Smooth muscle cell (in vitro differentiated cells): ENCODE results near the gene PRMT3. TPM values are rescaled to one million over a fixed set of nuclear protein-coding genes. Genes with fewer than 3 reads are reported as not detected.
"Not testable (repeated sequence)": the region's sequence is repeated elsewhere in the genome, so short reads cannot be mapped to it uniquely, and the experiment has no call there.

Experiments
- DNase-seq: peaks from one replicate; lab custom pipeline; 2025; ENCODE audit not compliant: unreplicated experiment; lab: John Stamatoyannopoulos, UW
- H2AFZ ChIP-seq: fragments of 200-600 bp; sonication (generic); 2 replicates; pipeline ENCODE4 v1.6.0; 2016; ENCODE audit warnings: antibody characterized with exemption, low read depth, mild to moderate bottlenecking
- H3F3A ChIP-seq: fragments of 200-600 bp; sonication (generic); 2 replicates; pipeline ENCODE4 v1.6.0; 2017; ENCODE audit warnings: antibody characterized with exemption, low read depth
- H3K27ac ChIP-seq: fragments of 200-600 bp; sonication (generic); 2 replicates; pipeline ENCODE4 v1.5.1; 2016; ENCODE audit warnings: low read depth, mild to moderate bottlenecking
- H3K27me3 ChIP-seq: fragments of 200-600 bp; sonication (generic); 2 replicates; pipeline ENCODE4 v1.6.1; 2016; ENCODE audit warnings: low read depth, mild to moderate bottlenecking
- H3K36me3 ChIP-seq: fragments of 200-600 bp; sonication (generic); 2 replicates; pipeline ENCODE4 v1.5.1; 2016; ENCODE audit warnings: low read depth
- H3K4me1 ChIP-seq: fragments of 200-600 bp; sonication (generic); 2 replicates; pipeline ENCODE4 v1.5.1; 2016; ENCODE audit warnings: low read depth
- H3K4me2 ChIP-seq: fragments of 200-600 bp; sonication (generic); 2 replicates; pipeline ENCODE4 v1.6.0; 2016; ENCODE audit warnings: mild to moderate bottlenecking
- H3K4me3 ChIP-seq: fragments of 200-600 bp; sonication (generic); 2 replicates; pipeline ENCODE4 v1.5.1; 2016; ENCODE audit warnings: mild to moderate bottlenecking
- H3K79me2 ChIP-seq: fragments of 200-600 bp; sonication (generic); 2 replicates; pipeline ENCODE4 v1.6.0; 2016; ENCODE audit warnings: low read depth, mild to moderate bottlenecking
- H3K9ac ChIP-seq: fragments of 200-600 bp; sonication (generic); 2 replicates; pipeline ENCODE4 v1.6.0; 2016; ENCODE audit warnings: low read depth
- H3K9me3 ChIP-seq: fragments of 200-600 bp; sonication (generic); replicated peaks from 2 replicates; pipeline ENCODE4 v1.5.1; 2016; ENCODE audit warnings: low read depth
- H4K20me1 ChIP-seq: fragments of 200-600 bp; sonication (generic); 2 replicates; pipeline ENCODE4 v1.6.0; 2016; ENCODE audit warnings: low read depth
- CTCF ChIP-seq: fragments of 200-600 bp; sonication (generic); IDR thresholded peaks from 2 replicates; pipeline ENCODE4 v1.5.1; 2017; ENCODE audit warnings: borderline replicate concordance, mild to moderate bottlenecking, antibody characterized with exemption; ENCODE audit not compliant: insufficient read depth, poor library complexity, severe bottlenecking
- WGBS: methylation state at CpG from one replicate; pipeline ENCODE4 v1.1.7; 2016; ENCODE audit warnings: low lambda C conversion rate; 5-methylcytosine and 5-hydroxymethylcytosine counted together
- polyA plus RNA-seq: library from polyadenylated mRNA; unstranded; fragments of >200 nt; fragmentation: Nextera tagmentation; extraction: Ambion mirVana; gene quantifications from 2 replicates; pipeline ENCODE4 v1.2.1, GENCODE V29; 2016
- total RNA-seq: library from RNA; depleted of rRNA; stranded (reverse); fragments of >200 nt; gene quantifications from 2 replicates; pipeline ENCODE4 v1.2.3, GENCODE V29; 2014

Gene PRMT3
- total and polyA plus RNA-seq, 2 experiments from 2014 or later, result 8.1 to 13.4 TPM

GRCh38 chr11:20464518-20464917 is 77.0 kb downstream of the PRMT3 start:
- Histone ChIP-seq H3K4me2 (no peak overlapping the region), H2AFZ (no peak overlapping the region), H3K79me2 (no peaks in the 10 kb centered on the region), H3F3A (no peaks in the 10 kb centered on the region), H3K27ac (no peak overlapping the region), H4K20me1 (no peaks in the 10 kb centered on the region), H3K4me3 (no peak overlapping the region), H3K9ac (no peak overlapping the region), H3K9me3 (no peaks in the 10 kb centered on the region), H3K36me3 (no peaks in the 10 kb centered on the region), H3K4me1 (no peaks in the 10 kb centered on the region), H3K27me3 (no peaks in the 10 kb centered on the region)
- 79% methylated on average over 2 of the region's 2 CpGs for WGBS
- DNase-seq, result no peak
- TF ChIP-seq CTCF, result no peak

GRCh38 chr11:20467487-20468185 is 80.1 kb downstream of the PRMT3 start:
- no peaks in the 10 kb centered on the region for H3K9me3 ChIP-seq
- H3K79me2 ChIP-seq, result no peaks in the 10 kb centered on the region
- TF ChIP-seq CTCF, result no peak
- no peak for DNase-seq
- H3K9ac ChIP-seq, result no peak overlapping the region
- H3K4me1 ChIP-seq, result no peaks in the 10 kb centered on the region
- no peak overlapping the region for H3K27ac ChIP-seq
- no peak overlapping the region for H2AFZ ChIP-seq
- 85% methylated on average over 6 of the region's 6 CpGs for WGBS
- no peak overlapping the region for H3K4me3 ChIP-seq
- no peak overlapping the region for H3K4me2 ChIP-seq
- H4K20me1 ChIP-seq, result no peaks in the 10 kb centered on the region
- no peaks in the 10 kb centered on the region for H3F3A ChIP-seq
- H3K27me3 ChIP-seq, result no peaks in the 10 kb centered on the region
- H3K36me3 ChIP-seq, result peaks cover 2% of the 10 kb centered on the region

GRCh38 chr11:20470348-20470747 is 82.8 kb downstream of the PRMT3 start:
- no peaks in the 10 kb centered on the region for H4K20me1 ChIP-seq
- no peak overlapping the region for H3K9ac ChIP-seq
- DNase-seq, result no peak
- H3K79me2 ChIP-seq, result no peaks in the 10 kb centered on the region
- H3F3A ChIP-seq, result no peaks in the 10 kb centered on the region
- H3K27ac ChIP-seq, result no peak overlapping the region
- no peaks in the 10 kb centered on the region for H3K27me3 ChIP-seq
- no peaks in the 10 kb centered on the region for H3K9me3 ChIP-seq
- no peak overlapping the region for H2AFZ ChIP-seq
- no peak overlapping the region for H3K4me2 ChIP-seq
- TF ChIP-seq CTCF, result no peak
- no peak overlapping the region for H3K4me3 ChIP-seq
- H3K4me1 ChIP-seq, result peaks cover 7% of the 10 kb centered on the region
- H3K36me3 ChIP-seq, result peaks cover 2% of the 10 kb centered on the region
- 98% methylated on average over 4 of the region's 4 CpGs for WGBS

- H3K4me3 ChIP-seq, H3K9me3 ChIP-seq, H2AFZ ChIP-seq, H3K4me2 ChIP-seq, DNase-seq, H4K20me1 ChIP-seq, H3K79me2 ChIP-seq, H3K4me1 ChIP-seq, H3K27me3 ChIP-seq, H3K36me3 ChIP-seq, H3F3A ChIP-seq, H3K27ac ChIP-seq, H3K9ac ChIP-seq: not testable (repeated sequence)
Observed at GRCh38 chr11:20471929-20472328, 84.4 kb downstream of the PRMT3 start.
